HepG2 (cell line): ENCODE measurements around the gene CRLF1. TPM values are rescaled to one million over a fixed set of nuclear protein-coding genes. Genes with fewer than 3 reads are reported as not detected.

ENCODE experiments used
- CEBPZ ChIP-seq: IDR thresholded peaks from 2 replicates; pipeline ENCODE4 v1.6.1; 2012; ENCODE audit warnings: low read length, improper control_type of control experiment
- ELF1 ChIP-seq: sonication (generic); formaldehyde crosslinking; IDR thresholded peaks from 2 replicates; pipeline ENCODE4 v1.4.0; 2020; ENCODE audit warnings: missing genetic modification reagents
- KDM3A ChIP-seq: IDR thresholded peaks from 2 replicates; pipeline ENCODE4 v1.6.1; 2018; ENCODE audit warnings: low read depth, missing compliant biosample characterization
- NFRKB ChIP-seq: fragments of 450-650 bp; IDR thresholded peaks from 2 replicates; pipeline ENCODE4 v1.6.1; 2017
- RORA ChIP-seq: sonication (generic); formaldehyde crosslinking; IDR thresholded peaks from 2 replicates; pipeline ENCODE4 v1.5.0; 2020; ENCODE audit warnings: mild to moderate bottlenecking, missing genetic modification reagents, moderate library complexity
- THYN1 ChIP-seq: sonication (generic); formaldehyde crosslinking; IDR thresholded peaks from 2 replicates; pipeline ENCODE4 v1.8.1; 2023; ENCODE audit warnings: low read depth, mild to moderate bottlenecking, moderate library complexity, missing genetic modification reagents, borderline replicate concordance
- ZBTB1 ChIP-seq: sonication (generic); formaldehyde crosslinking; IDR thresholded peaks from 2 replicates; pipeline ENCODE4 v1.4.0; 2020; ENCODE audit warnings: missing genetic modification reagents, borderline replicate concordance
- ZBTB20 ChIP-seq: sonication (generic); formaldehyde crosslinking; IDR thresholded peaks from 2 replicates; pipeline ENCODE4 v1.8.1; 2023; ENCODE audit warnings: missing genetic modification reagents, low read depth, mild to moderate bottlenecking, borderline replicate concordance
- ZBTB46 ChIP-seq: sonication (generic); formaldehyde crosslinking; IDR thresholded peaks from 2 replicates; pipeline ENCODE4 v1.4.0; 2020; ENCODE audit warnings: mild to moderate bottlenecking, missing genetic modification reagents, borderline replicate concordance
- ZFP36 ChIP-seq: fragments of 150-350 bp; IDR thresholded peaks from 2 replicates; pipeline ENCODE4 v1.6.1; 2018; ENCODE audit warnings: borderline replicate concordance, low read length, low read depth; ENCODE audit not compliant: partially characterized antibody
- ZMYM3 ChIP-seq: sonication (generic); formaldehyde crosslinking; IDR thresholded peaks from 2 replicates; pipeline ENCODE4 v1.5.1; 2020; ENCODE audit warnings: mild to moderate bottlenecking, missing genetic modification reagents
- ZNF121 ChIP-seq: sonication (generic); formaldehyde crosslinking; IDR thresholded peaks from 2 replicates; pipeline ENCODE4 v1.5.0; 2020; ENCODE audit warnings: mild to moderate bottlenecking, missing genetic modification reagents
- ZNF296 ChIP-seq: sonication (generic); formaldehyde crosslinking; conservative IDR thresholded peaks from 2 replicates; pipeline ENCODE4 v1.5.0; 2020; ENCODE audit warnings: mild to moderate bottlenecking, missing genetic modification reagents
- ZNF501 ChIP-seq: sonication (generic); formaldehyde crosslinking; IDR thresholded peaks from 2 replicates; pipeline ENCODE4 v1.5.1; 2020; ENCODE audit warnings: mild to moderate bottlenecking, moderate library complexity, missing genetic modification reagents
- ZNF558 ChIP-seq: sonication (generic); formaldehyde crosslinking; IDR thresholded peaks from 2 replicates; pipeline ENCODE4 v1.9.0; 2022; ENCODE audit warnings: mild to moderate bottlenecking, missing genetic modification reagents, borderline replicate concordance
- ZSCAN29 ChIP-seq: sonication (generic); formaldehyde crosslinking; conservative IDR thresholded peaks from 2 replicates; pipeline ENCODE4 v1.4.0; 2020; ENCODE audit warnings: mild to moderate bottlenecking, missing genetic modification reagents
- polyA plus RNA-seq, 8 experiments: library from polyadenylated mRNA; depleted of rRNA in 3 of 8; stranded (reverse) in 7 of 8; unstranded in 1 of 8; fragments of >200 nt; fragmentation: Illumina TruSeq in 4 of 8; extraction: Trizol in 4 of 8; gene quantifications; 2 replicates each; pipeline versions ENCODE4 v1.2.1 to v1.2.3, GENCODE V29; 2011 to 2016; ENCODE audit warnings: low read depth in 4 of 8, missing spikeins in 1 of 8, mixed read lengths in 1 of 8; ENCODE audit not compliant: insufficient read depth in 1 of 8
- total RNA-seq, 5 experiments: library from RNA; depleted of rRNA; stranded (reverse); fragments of >200 nt; fragmentation: Illumina TruSeq; extraction: Trizol; gene quantifications; 2 replicates each; pipeline ENCODE4 v1.2.3, GENCODE V29; 2016; ENCODE audit warnings: low read depth in 1 of 5
- TF ChIP-seq, protein P1 (sequence below): sonication (generic); formaldehyde crosslinking; IDR thresholded peaks from 2 replicates; pipeline ENCODE4 v1.4.0; 2020; ENCODE audit warnings: missing genetic modification reagents
- TF ChIP-seq, protein P2 (sequence below): sonication (generic); formaldehyde crosslinking; IDR thresholded peaks from 2 replicates; pipeline ENCODE4 v1.4.0; 2020; ENCODE audit warnings: missing genetic modification reagents

CRLF1 gene
- total and polyA plus RNA-seq, 2 of the 13 experiments (the other 11 are each of a cell fraction or from before 2014, with no cell fraction given): 217 to 296 TPM

- TF ChIP-seq RORA: no peak
- TF ChIP-seq ZSCAN29 (CRISPR knock-in tag): no peak
- TF ChIP-seq ZBTB20 (CRISPR knock-in tag): no peak
- TF ChIP-seq, protein P1, sequence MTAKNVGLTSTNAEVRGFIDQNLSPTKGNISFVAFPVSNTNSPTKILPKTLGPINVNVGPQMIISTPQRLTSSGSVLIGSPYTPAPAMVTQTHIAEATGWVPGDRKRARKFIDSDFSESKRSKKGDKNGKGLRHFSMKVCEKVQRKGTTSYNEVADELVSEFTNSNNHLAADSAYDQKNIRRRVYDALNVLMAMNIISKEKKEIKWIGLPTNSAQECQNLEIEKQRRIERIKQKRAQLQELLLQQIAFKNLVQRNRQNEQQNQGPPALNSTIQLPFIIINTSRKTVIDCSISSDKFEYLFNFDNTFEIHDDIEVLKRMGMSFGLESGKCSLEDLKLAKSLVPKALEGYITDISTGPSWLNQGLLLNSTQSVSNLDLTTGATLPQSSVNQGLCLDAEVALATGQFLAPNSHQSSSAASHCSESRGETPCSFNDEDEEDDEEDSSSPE (CRISPR knock-in tag): peak; percentile 46
- no peak for TF ChIP-seq NFRKB
- TF ChIP-seq ELF1 (CRISPR knock-in tag): peak; percentile 65
- TF ChIP-seq ZNF501 (CRISPR knock-in tag): peak; percentile 78
- no peak for TF ChIP-seq ZFP36
- peak; percentile 82 for TF ChIP-seq ZNF121
- peak; percentile 82 for TF ChIP-seq KDM3A (CRISPR knock-in tag)
- TF ChIP-seq THYN1: no peak
- no peak for TF ChIP-seq CEBPZ
- 0 out of 2 replicates have a peak, but pooled peaks have one; percentile 68 for TF ChIP-seq ZNF296
- TF ChIP-seq, protein P2, sequence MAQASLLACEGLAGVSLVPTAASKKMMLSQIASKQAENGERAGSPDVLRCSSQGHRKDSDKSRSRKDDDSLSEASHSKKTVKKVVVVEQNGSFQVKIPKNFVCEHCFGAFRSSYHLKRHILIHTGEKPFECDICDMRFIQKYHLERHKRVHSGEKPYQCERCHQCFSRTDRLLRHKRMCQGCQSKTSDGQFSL (CRISPR knock-in tag): 0 out of 2 replicates have a peak, but pooled peaks have one; percentile 31
- peak; percentile 73; the same call in 1 of the 2 replicates for TF ChIP-seq ZBTB1 (CRISPR knock-in tag)
- TF ChIP-seq ZBTB46 (CRISPR knock-in tag): no peak; the same call in 1 of the 2 replicates
- TF ChIP-seq ZMYM3 (CRISPR knock-in tag): peak; percentile 79
- TF ChIP-seq ZNF558 (CRISPR knock-in tag): no peak
Measured at GRCh38 chr19:18588611-18589379, 17.8 kb downstream of the CRLF1 start, which contains the start of gene REX1BD (continued).
